Thyroid gland (tissue), 4 donors: Measurements from ENCODE around the gene ZNF692. TPM values are rescaled to one million over a fixed set of nuclear protein-coding genes. Genes with fewer than 3 reads are reported as not detected.

Experiments used
- DNase-seq, 2 donors: peaks; one replicate each; pipeline ENCODE4 v3.0.0-alpha.2; 2019
- H3K27ac ChIP-seq, 3 donors: fragments of 200-600 bp; sonication (generic); 1 replicate in 2 of 3; 2 replicates in 1 of 3; pipeline ENCODE4 v1.5.1; 2016 to 2019; ENCODE audit warnings: mild to moderate bottlenecking in 1 of 3, moderate library complexity in 1 of 3
- H3K27me3 ChIP-seq: fragments of 200-600 bp; sonication (generic); one replicate; pipeline ENCODE4 v1.5.1; 2019
- H3K36me3 ChIP-seq, 2 donors: fragments of 200-600 bp; sonication (generic); one replicate each; pipeline ENCODE4 v1.5.1; 2016 to 2019
- H3K4me1 ChIP-seq, 2 donors: fragments of 200-600 bp; sonication (generic); one replicate each; pipeline ENCODE4 v1.5.1; 2017 to 2019
- H3K4me3 ChIP-seq, 3 donors: fragments of 200-600 bp; sonication (generic); replicated peaks in 1 of 3; 1 replicate in 2 of 3; 2 replicates in 1 of 3; pipeline ENCODE4 v1.5.1; 2016; ENCODE audit warnings: mild to moderate bottlenecking in 1 of 3
- H3K9me3 ChIP-seq: fragments of 200-600 bp; sonication (generic); one replicate; pipeline ENCODE4 v1.5.1; 2017
- CTCF ChIP-seq, 6 experiments: fragments of 200-600 bp in 3 of 6; fragments of 450-650 bp in 3 of 6; sonication (generic) in 3 of 6; IDR thresholded peaks; one replicate each; pipeline ENCODE4 v1.5.1; 2016 to 2019; ENCODE audit warnings: antibody characterized with exemption in 6 of 6, mild to moderate bottlenecking in 2 of 6, inconsistent platforms in 1 of 6, moderate library complexity in 1 of 6
- POLR2A ChIP-seq, 2 donors: fragments of 450-650 bp; IDR thresholded peaks; one replicate each; pipeline ENCODE4 v1.6.1; 2017; ENCODE audit warnings: antibody characterized with exemption in 2 of 2, mild to moderate bottlenecking in 2 of 2, moderate library complexity in 1 of 2
- WGBS, 2 donors: methylation state at CpG; one replicate each; pipeline ENCODE4 v1.1.5; 2017; 5-methylcytosine and 5-hydroxymethylcytosine counted together
- intact Hi-C: fragments of 100-400 bp; cut with DNase I; formaldehyde crosslinking; loops from one replicate; pipeline ENCODE4 v1.15.1; 2023
- total RNA-seq, 4 donors: library from RNA; depleted of rRNA; stranded (reverse); fragments of >200 nt; gene quantifications; one replicate each; pipeline ENCODE4 v1.2.3, GENCODE V29; 2016

The ZNF692 gene
- total RNA-seq, 4 donors from 2014 or later, result 17.2 to 59.7 (median 34.1) TPM

GRCh38 chr1:248811514-248812490 lies 47.1 kb downstream of the ZNF692 start:
- H3K27ac ChIP-seq, result no peak overlapping the region
- WGBS, 2 donors, result 77 to 85% methylated on average over 25 to 26 of the region's 57 CpGs
- no peak overlapping the region for H3K4me3 ChIP-seq
- no peaks in the 10 kb centered on the region for H3K27me3 ChIP-seq
- peak in 1 of 2 donors; percentile 25 for DNase-seq
- H3K36me3 ChIP-seq, result peaks cover 45 to 47% of the 10 kb centered on the region in 2 donors
- peaks cover 0 to 6% of the 10 kb centered on the region in 2 donors for H3K4me1 ChIP-seq
- H3K9me3 ChIP-seq, result no peaks in the 10 kb centered on the region
- TF ChIP-seq CTCF (IDR thresholded peaks at IDR 0.05) (no peak), POLR2A (IDR thresholded peaks at IDR 0.05) (no peak)
- intact Hi-C loops, result no loop called here

GRCh38 chr1:248810727-248811513 lies 48.0 kb downstream of the ZNF692 start:
- peaks cover 0 to 6% of the 10 kb centered on the region in 2 donors for H3K4me1 ChIP-seq
- H3K36me3 ChIP-seq, result peaks cover 38% of the 10 kb centered on the region in 2 donors
- no peaks in the 10 kb centered on the region for H3K27me3 ChIP-seq
- no peak overlapping the region for H3K4me3 ChIP-seq
- peak in 1 of 2 donors; percentile 37 for DNase-seq
- intact Hi-C loops, result no loop called here
- TF ChIP-seq CTCF (IDR thresholded peaks at IDR 0.05) (no peak), POLR2A (IDR thresholded peaks at IDR 0.05) (no peak)
- H3K9me3 ChIP-seq, result no peaks in the 10 kb centered on the region
- 61 to 72% methylated on average over 11 of the region's 12 CpGs for WGBS, 2 donors
- H3K27ac ChIP-seq, result no peak overlapping the region

GRCh38 chr1:248810000-248810726 lies 48.7 kb downstream of the ZNF692 start:
- Histone ChIP-seq H3K27me3 (no peaks in the 10 kb centered on the region), H3K27ac (no peak overlapping the region), H3K9me3 (no peaks in the 10 kb centered on the region), H3K4me3 (no peak overlapping the region), H3K36me3 (peaks cover 31% of the 10 kb centered on the region in 2 donors), H3K4me1 (peaks cover 0 to 6% of the 10 kb centered on the region in 2 donors)
- intact Hi-C loops, result loop anchor here (5.0 kb wide), 1 partner anchor 193 kb away; no protein-coding TSS in a partner anchor
- DNase-seq, result no peak
- TF ChIP-seq POLR2A (IDR thresholded peaks at IDR 0.05) (no peak), CTCF (IDR thresholded peaks at IDR 0.05) (no peak)
- WGBS, 2 donors, result 91 to 93% methylated on average over 10 of the region's 10 CpGs

GRCh38 chr1:248808876-248809275 lies 50.0 kb downstream of the ZNF692 start:
- no peak for DNase-seq
- H3K9me3 ChIP-seq, result no peaks in the 10 kb centered on the region
- H3K27ac ChIP-seq, result no peak overlapping the region
- WGBS, 2 donors, result 80 to 85% methylated on average over 9 of the region's 9 CpGs
- peaks cover 19 to 20% of the 10 kb centered on the region in 2 donors for H3K36me3 ChIP-seq
- no peaks in the 10 kb centered on the region for H3K27me3 ChIP-seq
- no peak for TF ChIP-seq POLR2A (IDR thresholded peaks at IDR 0.05)
- no peak for TF ChIP-seq CTCF (IDR thresholded peaks at IDR 0.05)
- intact Hi-C loops, result loop anchor here (5.0 kb wide), 1 partner anchor 192 kb away; no protein-coding TSS in a partner anchor
- no peak overlapping the region for H3K4me3 ChIP-seq
- H3K4me1 ChIP-seq, result peaks cover 0 to 6% of the 10 kb centered on the region in 2 donors
